Hematopoietic multipotent progenitor cell treated with erythropoietin and hydrocortisone succinate and interleukin-3 and kit ligand, for 6 days (in vitro differentiated cells): ENCODE data around the gene FTO.

Experiments used
- DNase-seq: peaks from one replicate; pipeline ENCODE4 v3.0.0-alpha.2; 2015

FTO gene

GRCh38 chr16:53982631-53983042 is 278.7 kb downstream of the FTO start:
- DNase-seq: no peak

GRCh38 chr16:53984936-53985335 is 281.0 kb downstream of the FTO start:
- DNase-seq: no peak

- DNase-seq: no peak
These were observed 281.9 kb downstream of the FTO start for GRCh38 chr16:53985861-53986260.

- DNase-seq: no peak
These were observed 282.8 kb downstream of the FTO start for GRCh38 chr16:53986793-53987192.

GRCh38 chr16:53988136-53988535 is 284.2 kb downstream of the FTO start:
- no peak for DNase-seq

GRCh38 chr16:53989597-53989996 is 285.6 kb downstream of the FTO start:
- DNase-seq: no peak

- peak; percentile 43 for DNase-seq
These were observed 287.9 kb downstream of the FTO start for GRCh38 chr16:53991754-53992378.

- DNase-seq: no peak
These were observed 291.4 kb downstream of the FTO start for GRCh38 chr16:53995378-53995777.

GRCh38 chr16:53996961-53997360 is 293.0 kb downstream of the FTO start:
- no peak for DNase-seq

GRCh38 chr16:53998024-53998810 is 294.3 kb downstream of the FTO start:
- no peak for DNase-seq

- no peak for DNase-seq
These were observed 295.1 kb downstream of the FTO start for GRCh38 chr16:53998966-53999522.

- no peak for DNase-seq
These were observed 295.9 kb downstream of the FTO start for GRCh38 chr16:53999841-54000240.

GRCh38 chr16:54000361-54000760 is 296.4 kb downstream of the FTO start:
- no peak for DNase-seq

- no peak for DNase-seq
These were observed 302.7 kb downstream of the FTO start for GRCh38 chr16:54006693-54007092.

GRCh38 chr16:54007504-54007903 is 303.5 kb downstream of the FTO start:
- DNase-seq: no peak

- no peak for DNase-seq
These were observed 305.7 kb downstream of the FTO start for GRCh38 chr16:54009464-54010176.

- DNase-seq: no peak
These were observed 311.2 kb downstream of the FTO start for GRCh38 chr16:54015147-54015546.

GRCh38 chr16:54022362-54022761 is 318.4 kb downstream of the FTO start:
- DNase-seq: no peak

GRCh38 chr16:54026456-54026855 is 322.5 kb downstream of the FTO start:
- no peak for DNase-seq

- peak; percentile 37 for DNase-seq
These were observed 323.1 kb downstream of the FTO start for GRCh38 chr16:54027062-54027461.

- DNase-seq: no peak
These were observed 323.6 kb downstream of the FTO start for GRCh38 chr16:54027558-54027957.

- DNase-seq: no peak
These were observed 324.0 kb downstream of the FTO start for GRCh38 chr16:54027995-54028394.

GRCh38 chr16:54030451-54030850 is 326.5 kb downstream of the FTO start:
- DNase-seq: no peak
